HK-2 (cell line): ENCODE data around the gene CLEC16A.
"Not testable (repeated sequence)": the region's sequence is repeated elsewhere in the genome, so short reads cannot be mapped to it uniquely, and the experiment has no call there.

Experiments used
- DNase-seq: peaks from one replicate; pipeline ENCODE4 v3.0.0-alpha.2; 2018; ENCODE audit not compliant: unreplicated experiment

The CLEC16A gene

GRCh38 chr16:10966129-10966528, 21.8 kb downstream of the CLEC16A start:
- no peak for DNase-seq

GRCh38 chr16:10966559-10966958, 22.2 kb downstream of the CLEC16A start:
- DNase-seq: not testable (repeated sequence)

GRCh38 chr16:10967986-10968385, 23.6 kb downstream of the CLEC16A start:
- DNase-seq: no peak

GRCh38 chr16:10968498-10968897, 24.1 kb downstream of the CLEC16A start:
- DNase-seq: no peak

DNA sequence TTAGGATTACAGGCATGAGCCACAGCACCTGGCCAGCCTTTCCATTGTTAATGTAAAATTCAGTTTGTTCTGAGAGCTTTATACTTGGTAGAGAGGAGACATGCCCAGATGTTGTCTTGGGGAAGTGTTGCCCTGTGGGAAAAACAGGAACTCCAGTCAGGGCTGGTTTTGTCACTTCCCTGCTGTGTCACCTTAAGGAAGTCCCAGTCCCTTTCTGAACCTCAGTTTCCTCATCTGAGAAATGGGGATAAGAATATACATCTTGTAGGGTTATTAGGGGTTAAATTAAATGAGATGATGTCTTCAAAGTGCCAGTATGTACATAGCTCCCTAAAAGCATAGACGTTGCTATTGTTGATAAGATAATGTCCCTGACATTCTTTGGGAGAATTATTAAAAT, 25.3 kb downstream of the CLEC16A start:
- no peak for DNase-seq

- no peak for DNase-seq
Observed at GRCh38 chr16:10970065-10970464, 25.7 kb downstream of the CLEC16A start.

- DNase-seq: no peak
Observed at GRCh38 chr16:10971560-10971961, 27.2 kb downstream of the CLEC16A start.

DNA sequence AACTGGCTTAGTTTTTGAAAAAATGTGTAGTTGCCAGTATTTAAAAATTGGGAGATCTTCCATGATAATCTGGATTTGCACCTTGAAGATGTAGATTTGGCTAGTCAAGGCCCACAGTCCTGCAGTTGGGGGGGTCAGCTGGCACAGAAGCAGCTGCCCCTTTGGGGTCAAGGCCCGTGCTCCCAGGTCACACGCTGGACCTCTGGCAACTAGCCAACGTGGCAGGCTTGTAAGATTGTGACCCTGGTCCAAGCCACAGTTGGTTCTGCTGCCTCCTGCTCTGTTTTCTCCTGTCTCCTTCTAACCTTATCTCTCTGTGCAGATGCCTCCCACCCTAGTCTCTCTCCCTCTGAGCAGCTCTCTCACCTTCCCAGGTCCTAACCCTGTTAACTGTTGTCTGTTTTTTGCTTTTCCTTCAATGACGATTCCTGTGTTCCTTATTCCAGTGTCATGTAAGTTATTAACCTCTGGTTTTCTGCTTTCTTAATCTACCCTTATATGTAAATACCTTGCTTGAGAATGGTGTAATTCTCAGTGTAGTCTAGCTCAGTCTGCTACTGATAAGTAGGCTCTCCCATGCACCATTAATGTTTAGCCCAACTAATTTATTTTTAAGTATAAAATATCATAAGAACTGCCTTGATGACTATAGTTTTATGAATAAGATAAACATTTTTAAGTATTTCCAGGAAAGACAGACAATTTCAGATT, 27.9 kb downstream of the CLEC16A start:
- no peak for DNase-seq

DNA sequence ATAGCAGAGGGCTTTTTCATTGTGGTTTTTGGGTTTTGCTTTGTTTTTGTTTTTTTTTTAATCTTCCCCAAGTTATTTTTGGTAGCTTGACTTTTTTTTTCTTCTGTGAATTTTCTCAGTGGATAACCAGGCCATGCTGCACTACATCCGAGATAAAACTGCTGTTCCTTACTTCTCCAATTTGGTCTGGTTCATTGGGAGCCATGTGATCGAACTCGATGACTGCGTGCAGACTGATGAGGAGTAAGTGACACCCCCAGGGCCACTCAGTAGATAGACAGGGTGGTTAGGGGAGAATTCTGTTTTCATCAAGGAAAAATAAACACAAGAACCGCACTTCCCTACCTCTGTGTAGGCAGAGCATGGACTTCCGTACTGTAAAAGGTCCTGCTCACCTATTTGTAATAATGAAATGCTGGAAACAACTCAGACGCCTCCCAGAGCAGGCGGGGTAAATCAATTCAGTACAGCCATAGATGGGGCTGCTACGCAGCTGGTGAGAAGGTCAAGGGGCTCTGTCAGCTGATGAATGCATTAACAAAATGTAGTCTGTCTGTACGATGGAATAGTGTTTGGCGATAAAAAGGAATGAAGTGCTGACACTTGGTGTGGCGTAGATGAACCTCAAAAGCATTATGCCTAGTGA, 28.6 kb downstream of the CLEC16A start:
- no peak for DNase-seq

DNA sequence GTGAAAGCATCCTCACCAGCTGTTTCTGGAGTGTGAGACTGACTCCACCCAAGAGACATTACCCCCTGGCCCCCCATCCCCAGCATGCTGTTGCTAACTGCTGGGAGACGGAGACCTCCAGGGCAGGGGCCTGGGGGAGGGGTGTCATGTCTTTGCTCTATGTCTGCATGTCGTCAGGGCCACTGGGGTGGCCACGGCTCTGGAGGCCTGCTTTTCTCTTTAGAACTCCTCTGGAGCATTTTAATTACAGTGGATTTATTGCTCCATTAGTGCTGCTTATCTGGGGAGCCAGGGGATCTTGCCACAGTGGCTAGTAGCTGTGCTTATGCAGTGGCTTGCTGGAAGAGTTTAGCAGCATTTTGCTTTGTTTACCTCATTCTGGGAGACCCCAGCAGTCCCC, 32.3 kb downstream of the CLEC16A start:
- no peak for DNase-seq

GRCh38 chr16:10978124-10978523, 33.8 kb downstream of the CLEC16A start:
- no peak for DNase-seq

DNA sequence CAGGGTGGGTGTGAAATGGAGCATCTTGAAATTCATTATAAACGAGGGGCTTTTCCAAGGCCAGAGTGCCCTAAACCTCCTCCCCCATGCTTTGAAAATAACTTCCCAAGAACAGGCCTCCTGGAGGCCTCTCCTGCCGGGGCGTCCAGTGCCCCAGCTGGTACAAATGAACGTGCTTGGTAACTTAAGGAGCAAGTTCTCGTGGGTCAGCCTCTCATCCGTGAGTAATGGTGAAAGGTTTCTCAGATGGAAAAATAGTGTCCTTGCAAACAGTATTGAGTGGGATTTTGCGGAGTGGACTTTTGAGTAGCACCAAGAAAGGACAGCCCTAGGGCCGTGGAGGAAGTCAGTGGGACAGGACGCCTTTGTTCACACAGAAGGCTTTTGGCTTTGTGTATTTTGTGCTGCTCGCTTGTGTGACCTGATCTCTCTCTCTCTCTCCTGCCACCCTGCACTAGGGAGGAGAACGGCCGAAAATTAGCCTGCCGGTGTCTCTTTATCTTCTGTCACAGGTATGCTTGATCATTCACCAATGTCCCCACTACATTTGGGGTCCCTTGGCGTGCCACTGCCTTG, 34.6 kb downstream of the CLEC16A start:
- DNase-seq: no peak

DNA sequence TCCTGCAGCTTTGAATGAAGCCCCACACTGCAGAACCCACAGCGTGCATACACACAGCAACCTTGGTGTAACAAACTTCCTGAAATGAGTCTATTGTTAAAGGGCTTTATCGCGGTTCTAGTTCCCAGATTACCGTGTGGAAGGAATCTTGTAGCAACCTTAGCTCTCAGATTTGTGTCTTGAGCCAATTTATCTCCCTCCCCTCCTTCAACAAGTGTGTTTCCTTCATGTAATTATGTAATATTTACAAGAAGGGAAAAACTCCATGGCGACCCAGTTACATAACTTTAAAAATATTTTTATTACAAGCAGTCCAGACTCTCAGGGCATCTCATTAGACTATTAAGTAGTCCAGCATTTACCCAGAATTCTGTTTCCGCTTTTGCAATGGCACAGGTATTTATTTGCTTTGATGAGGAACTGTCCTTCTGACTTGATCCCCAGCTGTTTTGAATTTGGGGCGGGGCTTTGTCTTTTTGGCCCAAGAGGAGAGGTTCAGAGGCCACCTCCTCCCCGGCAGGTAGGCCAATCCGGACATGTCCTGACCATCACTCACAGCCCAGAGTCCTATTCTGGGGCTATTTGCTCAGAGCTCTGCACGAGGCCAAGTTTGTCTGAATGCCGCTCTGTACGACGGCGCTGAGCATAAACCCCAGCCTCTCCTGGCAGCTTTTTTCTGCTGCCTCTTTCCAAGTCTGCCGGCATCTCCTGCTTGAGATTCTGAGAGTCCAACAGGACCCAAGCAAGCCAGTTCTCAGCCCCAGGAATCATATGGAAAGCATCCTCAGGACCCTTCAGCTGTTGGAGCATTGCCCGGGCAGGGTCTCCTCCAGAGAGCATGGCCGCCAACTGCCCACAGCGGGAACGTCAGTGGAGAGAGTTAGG, 35.6 kb downstream of the CLEC16A start:
- no peak for DNase-seq

DNA sequence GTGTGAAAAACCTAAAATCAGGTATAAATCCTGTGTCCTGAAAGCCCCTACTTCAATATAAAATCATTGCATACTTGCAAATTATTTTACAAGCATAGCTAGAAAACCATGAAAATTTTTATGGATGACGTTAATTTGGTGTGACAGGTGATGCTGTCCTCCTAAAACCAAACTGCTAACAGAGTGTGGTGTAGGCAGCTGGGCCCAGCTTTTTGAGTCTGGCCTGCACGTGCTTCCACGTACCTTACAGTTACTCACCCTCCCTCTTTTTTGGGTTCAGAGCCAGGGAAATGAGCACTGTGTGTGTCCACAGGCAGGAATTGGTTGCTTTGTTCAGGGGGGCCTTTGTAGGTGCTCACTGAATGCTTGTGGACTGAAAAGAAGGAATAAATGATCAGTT, 36.4 kb downstream of the CLEC16A start:
- no peak for DNase-seq

- no peak for DNase-seq
Observed at GRCh38 chr16:10981697-10982216, 37.4 kb downstream of the CLEC16A start.

DNA sequence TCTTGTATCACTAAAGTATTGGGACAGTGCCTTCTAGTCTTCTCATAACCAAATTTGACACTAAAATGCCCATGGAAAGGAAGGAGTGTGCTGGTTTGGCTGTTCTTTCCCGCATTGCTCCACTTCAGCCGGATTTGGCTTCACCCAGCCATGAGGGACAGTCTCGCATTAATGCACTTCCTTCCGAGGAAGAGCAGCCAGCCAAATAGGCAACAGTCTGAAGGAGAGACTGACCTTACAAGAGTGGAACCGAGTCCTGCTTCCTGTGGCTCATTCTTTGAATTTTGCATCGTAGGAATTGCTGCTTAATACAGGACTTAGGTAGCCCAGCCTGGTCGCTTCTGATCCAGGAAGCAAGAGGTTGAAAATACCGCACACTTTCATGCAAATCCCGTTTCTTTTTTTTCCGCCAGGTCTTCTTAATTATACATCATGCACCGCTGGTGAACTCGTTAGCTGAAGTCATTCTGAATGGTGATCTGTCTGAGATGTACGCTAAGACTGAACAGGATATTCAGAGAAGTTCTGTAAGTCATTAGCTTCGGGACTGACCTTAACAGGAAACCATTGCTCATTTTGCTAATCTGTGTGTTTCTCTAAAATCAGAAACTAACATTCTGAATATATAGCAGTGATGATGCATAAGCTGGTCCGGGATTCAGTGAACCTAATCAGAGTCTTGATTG, 38.2 kb downstream of the CLEC16A start:
- DNase-seq: no peak

DNA sequence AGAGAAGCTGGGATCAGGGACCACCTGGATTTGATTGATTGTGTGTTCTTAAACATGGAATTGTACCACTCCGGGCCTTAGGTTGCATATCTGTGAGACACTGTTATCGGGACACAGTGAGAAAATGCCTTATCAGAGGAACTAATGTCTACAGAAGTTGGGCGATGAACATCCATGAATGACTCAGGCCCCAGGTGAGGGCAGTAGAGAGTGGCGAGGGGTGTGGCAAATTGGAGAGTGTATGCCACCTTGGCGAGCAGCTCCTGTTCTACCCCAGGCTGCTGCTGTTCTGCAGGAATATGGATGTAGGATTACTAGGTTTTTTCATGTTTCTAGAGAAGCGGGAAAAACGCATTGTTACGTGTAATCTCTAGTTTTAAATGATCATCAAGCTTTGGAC, 38.8 kb downstream of the CLEC16A start:
- no peak for DNase-seq

- DNase-seq: no peak
Observed at GRCh38 chr16:10984509-10984908, 40.1 kb downstream of the CLEC16A start.

GRCh38 chr16:10987361-10988163, 43.2 kb downstream of the CLEC16A start:
- no peak for DNase-seq

- no peak for DNase-seq
Observed at GRCh38 chr16:10988164-10988803, 43.9 kb downstream of the CLEC16A start.
